Activated B cell treated with CpG ODN at 0.5 μM for 24 hours (primary cell): Measurements from ENCODE around the gene ATP8A2. TPM values are rescaled to one million over a fixed set of nuclear protein-coding genes. Genes with fewer than 3 reads are reported as not detected.

Experiments
- ATAC-seq: fragments of 200-7000 bp; cut with Tn5 transposase; one replicate; pipeline ENCODE4 v1.10.0; 2021; ENCODE audit warnings: low read depth, mild to moderate bottlenecking, moderate library complexity
- CTCF ChIA-PET: fragments of 350-600 bp; sonication (Branson Sonifier 250); formaldehyde crosslinking; loops from one replicate; lab custom pipeline; 2021; ENCODE audit warnings: antibody characterized with exemption; lab: Charles Lee
- POLR2A ChIA-PET: fragments of 350-600 bp; sonication (Branson Sonifier 250); formaldehyde crosslinking; loops from one replicate; lab custom pipeline; 2021; ENCODE audit warnings: antibody characterized with exemption; lab: Charles Lee
- DNase-seq: peaks from one replicate; pipeline ENCODE4 v3.0.0; 2022
- H3K27ac Mint-ChIP-seq: one replicate; pipeline ENCODE4 v1.8.0; 2020; ENCODE audit warnings: mixed read lengths
- H3K27me3 Mint-ChIP-seq: one replicate; pipeline ENCODE4 v1.8.0; 2021; ENCODE audit warnings: mixed read lengths
- H3K36me3 Mint-ChIP-seq: one replicate; pipeline ENCODE4 v1.8.0; 2021; ENCODE audit warnings: low read depth, mixed read lengths
- H3K4me1 Mint-ChIP-seq: one replicate; pipeline ENCODE4 v1.8.0; 2021; ENCODE audit warnings: mixed read lengths
- H3K4me3 Mint-ChIP-seq: one replicate; pipeline ENCODE4 v1.8.0; 2020; ENCODE audit warnings: mild to moderate bottlenecking, mixed read lengths
- H3K9me3 Mint-ChIP-seq: one replicate; pipeline ENCODE4 v1.8.0; 2020; ENCODE audit warnings: mixed read lengths
- CTCF ChIP-seq: fragments of 200-600 bp; IDR thresholded peaks from one replicate; pipeline ENCODE4 v1.8.0; 2022; ENCODE audit warnings: antibody characterized with exemption, mild to moderate bottlenecking
- intact Hi-C: fragments of 100-400 bp; cut with micrococcal nuclease; formaldehyde crosslinking; loops from one replicate; pipeline ENCODE4 v1.15.1; 2024
- total RNA-seq: library from RNA; stranded (reverse); gene quantifications from 2 replicates; pipeline ENCODE4 v1.2.3, GENCODE V29; 2022

ATP8A2 gene
- total RNA-seq, 1 donor from 2014 or later: not detected

- no peaks in the 10 kb centered on the region for H3K4me1 Mint-ChIP-seq
- TF ChIP-seq CTCF: no peak
- H3K27ac Mint-ChIP-seq: no peak overlapping the region
- H3K36me3 Mint-ChIP-seq: no peaks in the 10 kb centered on the region
- ChIA-PET POLR2A (no interaction called here), CTCF (no interaction called here)
- H3K9me3 Mint-ChIP-seq: peaks cover 2% of the 10 kb centered on the region
- no peaks in the 10 kb centered on the region for H3K27me3 Mint-ChIP-seq
- intact Hi-C loops: no loop called here
- DNase-seq: no peak
- H3K4me3 Mint-ChIP-seq: no peak overlapping the region
- ATAC-seq: no peak
Observed at GRCh38 chr13:26034018-26034417, 662.2 kb downstream of the ATP8A2 start.

- intact Hi-C loops: no loop called here
- no peaks in the 10 kb centered on the region for H3K9me3 Mint-ChIP-seq
Observed at GRCh38 chr13:26036383-26036782, 664.6 kb downstream of the ATP8A2 start.

GRCh38 chr13:26037302-26037701 is 665.5 kb downstream of the ATP8A2 start:
- CTCF ChIA-PET: interaction anchor here (0.9 kb wide), 1 partner anchor 459 kb away, joined by 3 read pairs; no protein-coding TSS in a partner anchor
- Mint-ChIP-seq H3K27ac (no peak overlapping the region), H3K36me3 (no peaks in the 10 kb centered on the region), H3K9me3 (no peaks in the 10 kb centered on the region), H3K4me1 (no peaks in the 10 kb centered on the region), H3K4me3 (no peak overlapping the region), H3K27me3 (peaks cover 4% of the 10 kb centered on the region)
- POLR2A ChIA-PET: no interaction called here
- DNase-seq: no peak
- no peak for ATAC-seq
- no peak for TF ChIP-seq CTCF
- intact Hi-C loops: no loop called here

More at GRCh38 chr13:26036383-26036782, 664.6 kb downstream of the ATP8A2 start:
- no peak for ATAC-seq
- Mint-ChIP-seq H3K4me1 (no peaks in the 10 kb centered on the region), H3K4me3 (no peak overlapping the region), H3K27ac (no peak overlapping the region), H3K27me3 (no peaks in the 10 kb centered on the region), H3K36me3 (no peaks in the 10 kb centered on the region)
- no peak for DNase-seq
- CTCF ChIA-PET: no interaction called here
- POLR2A ChIA-PET: interaction anchor here (0.7 kb wide), 1 partner anchor 1234 kb away, joined by 9 read pairs; the partner anchor contains the start of gene RASL11A
- no peak for TF ChIP-seq CTCF

- H3K27ac Mint-ChIP-seq: no peak overlapping the region
- ChIA-PET POLR2A (no interaction called here), CTCF (no interaction called here)
- peaks cover 4% of the 10 kb centered on the region for H3K27me3 Mint-ChIP-seq
- DNase-seq (no peak), ATAC-seq (no peak)
- no peaks in the 10 kb centered on the region for H3K9me3 Mint-ChIP-seq
- TF ChIP-seq CTCF: no peak
- H3K4me3 Mint-ChIP-seq: no peak overlapping the region
- intact Hi-C loops: no loop called here
- H3K4me1 Mint-ChIP-seq: no peaks in the 10 kb centered on the region
- H3K36me3 Mint-ChIP-seq: no peaks in the 10 kb centered on the region
Observed at GRCh38 chr13:26038931-26039475, 667.2 kb downstream of the ATP8A2 start.

- intact Hi-C loops: no loop called here
- ChIA-PET POLR2A (no interaction called here), CTCF (no interaction called here)
- no peak for TF ChIP-seq CTCF
- no peak overlapping the region for H3K4me3 Mint-ChIP-seq
- no peaks in the 10 kb centered on the region for H3K4me1 Mint-ChIP-seq
- no peaks in the 10 kb centered on the region for H3K9me3 Mint-ChIP-seq
- no peak overlapping the region for H3K27ac Mint-ChIP-seq
- H3K36me3 Mint-ChIP-seq: no peaks in the 10 kb centered on the region
- H3K27me3 Mint-ChIP-seq: peaks cover 7% of the 10 kb centered on the region
- ATAC-seq (no peak), DNase-seq (no peak)
Observed at GRCh38 chr13:26041444-26041843, 669.7 kb downstream of the ATP8A2 start.
